NCI-H748 (cell line): ENCODE measurements around the gene GAL3ST3.
A peak's percentile ranks its signal among the peaks of the same experiment; 100 is the strongest.
"Not testable (repeated sequence)": the region's sequence is repeated elsewhere in the genome, so short reads cannot be mapped to it uniquely, and the experiment has no call there.

ENCODE experiments used
- DNase-seq: peaks from one replicate; lab custom pipeline; 2025; ENCODE audit not compliant: unreplicated experiment; lab: John Stamatoyannopoulos, UW

GAL3ST3 gene

DNA sequence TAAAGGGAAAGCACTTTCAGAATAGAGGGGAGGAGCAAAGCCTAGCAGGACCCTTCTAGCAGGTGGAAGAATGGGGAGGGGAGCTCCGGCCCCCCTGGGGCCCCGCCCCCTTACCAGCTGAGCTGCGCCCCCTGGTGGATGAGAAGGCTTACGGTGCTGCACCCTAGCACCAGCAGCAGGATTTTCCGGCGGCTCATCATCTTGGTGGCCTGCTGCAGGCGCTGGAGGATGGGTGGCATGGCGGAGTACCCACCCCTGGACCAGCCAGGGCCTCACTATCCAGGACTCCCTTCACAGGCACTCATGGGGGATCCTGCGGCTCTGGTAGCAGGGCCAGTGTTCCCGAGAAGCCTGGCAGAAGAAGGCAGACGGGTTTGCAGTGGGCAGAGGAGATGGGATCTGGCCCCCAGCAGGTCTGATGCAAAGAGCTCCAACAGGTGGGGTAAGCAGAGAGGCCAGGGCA is 3.8 kb downstream of the GAL3ST3 start:
- DNase-seq: peak; percentile 85

DNA sequence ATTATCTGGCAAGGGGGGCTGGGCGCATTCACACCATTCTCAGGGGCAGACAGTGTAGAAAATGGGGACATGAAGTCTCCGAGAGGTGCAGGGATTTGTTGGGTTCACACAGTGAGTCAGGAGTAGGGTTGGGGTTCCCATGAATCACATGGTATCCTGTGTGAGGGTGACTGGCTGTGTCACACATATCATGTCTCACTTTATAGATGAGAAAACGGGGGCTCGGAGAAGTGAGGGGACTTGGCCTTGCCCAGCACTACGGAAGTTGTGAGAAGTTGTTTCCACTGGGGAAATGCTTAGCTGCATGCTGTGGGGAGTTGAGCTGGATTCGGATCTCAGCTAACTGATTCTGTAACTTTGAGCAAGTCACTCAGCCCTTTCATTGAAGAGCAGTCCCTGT is 4.2 kb downstream of the GAL3ST3 start:
- no peak for DNase-seq

DNA sequence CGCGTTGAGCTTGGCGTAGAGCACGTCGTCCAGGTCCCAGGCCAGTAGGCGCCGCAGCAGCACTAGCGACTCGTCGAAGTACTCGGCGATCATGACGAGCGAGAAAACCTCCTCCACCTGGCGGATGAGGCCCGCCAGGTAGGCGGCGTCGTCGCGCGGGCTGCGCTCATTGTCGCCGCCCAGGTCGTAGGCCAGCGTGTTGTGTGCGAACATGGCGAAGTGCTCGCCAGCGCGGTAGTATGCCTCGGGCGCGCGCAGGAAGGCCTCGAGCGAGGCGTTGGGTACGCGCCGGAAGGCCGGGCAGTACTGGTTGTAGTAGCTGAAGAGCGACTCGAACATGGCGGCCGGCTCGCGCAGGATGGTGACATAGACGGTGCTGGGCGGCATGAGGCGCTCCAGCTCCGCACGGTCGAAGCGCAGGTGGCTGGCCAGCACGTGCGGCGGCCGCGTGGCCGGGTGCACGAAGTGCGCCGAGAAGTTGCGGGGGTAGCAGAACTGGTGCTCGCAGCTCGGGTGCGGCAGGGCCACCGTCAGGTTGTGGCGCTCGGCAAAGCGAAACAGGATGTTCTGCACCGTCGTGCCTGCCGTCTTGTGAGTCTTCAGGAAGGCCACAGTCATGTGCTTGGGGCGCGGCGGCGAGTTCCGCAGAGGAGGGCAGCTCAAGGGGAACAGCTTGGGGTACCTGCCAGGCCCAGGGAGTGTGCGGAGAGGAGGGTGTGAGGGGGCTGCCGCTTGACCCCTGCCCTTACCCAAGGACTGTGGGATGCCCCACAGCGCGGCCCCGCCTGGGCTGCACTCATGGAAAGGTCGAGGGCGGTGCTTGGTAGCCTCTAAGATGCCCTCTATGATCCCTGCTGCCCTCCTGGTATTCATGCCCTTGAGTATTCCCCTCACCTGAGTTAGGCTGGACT is 5.7 kb downstream of the GAL3ST3 start:
- DNase-seq: no peak

DNA sequence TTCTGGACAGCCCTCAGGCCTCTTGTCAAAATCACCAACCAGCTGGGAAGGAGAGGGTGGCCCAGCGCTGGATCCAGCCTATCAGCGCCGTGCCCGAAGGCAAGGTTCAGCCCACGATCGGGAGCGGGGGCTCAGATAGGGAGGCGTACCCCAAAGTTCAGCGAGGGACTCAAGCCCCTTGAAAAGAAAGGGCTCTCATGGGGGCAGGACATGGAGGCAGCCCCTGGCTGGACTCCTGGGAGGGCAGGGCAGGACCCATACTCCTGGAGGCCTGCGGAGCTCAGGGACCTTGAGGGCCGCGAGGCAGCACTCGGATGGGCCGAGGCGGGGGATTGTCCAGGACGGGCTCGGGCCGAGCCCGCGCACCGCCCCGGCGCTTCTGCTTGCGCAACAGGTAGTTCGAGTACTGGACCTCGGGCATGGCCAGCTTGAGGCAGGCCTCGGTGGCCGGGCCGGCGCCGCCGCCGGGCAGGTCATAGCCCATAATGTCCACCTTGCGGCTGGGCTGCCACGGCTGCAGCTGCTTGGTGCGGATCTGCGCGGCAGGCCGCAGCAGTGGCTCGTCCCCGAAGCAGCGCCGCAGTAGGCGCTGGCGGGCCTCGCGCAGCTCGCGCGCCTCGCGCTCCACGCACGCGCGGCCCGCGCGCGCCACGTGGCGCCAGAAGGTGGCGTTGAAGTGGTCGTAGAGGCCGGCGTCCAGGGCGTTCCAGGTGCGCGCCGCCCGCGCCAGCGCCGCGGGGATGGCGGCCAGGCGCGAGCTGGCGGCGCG is 6.5 kb downstream of the GAL3ST3 start:
- no peak for DNase-seq

DNA sequence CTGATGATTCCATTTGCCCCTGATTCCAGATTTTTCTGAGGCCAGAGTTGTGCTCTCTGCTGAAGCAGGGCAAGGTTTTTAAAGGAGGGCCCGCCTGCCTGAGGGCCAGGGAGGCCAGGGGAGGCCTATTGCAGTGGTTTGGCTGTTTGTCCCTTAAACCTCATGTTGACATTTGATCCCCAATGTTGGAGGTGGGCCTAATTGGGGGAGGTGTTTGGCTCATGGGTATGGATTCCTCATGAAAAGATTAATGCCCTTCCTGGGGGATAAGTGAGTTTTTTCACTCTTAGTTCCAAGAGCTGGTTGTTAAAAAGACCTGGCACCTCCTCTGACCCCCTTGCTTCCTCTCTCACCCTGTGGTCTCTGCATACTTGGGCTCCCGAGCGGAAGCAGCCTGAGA is 9.2 kb downstream of the GAL3ST3 start:
- no peak for DNase-seq

DNA sequence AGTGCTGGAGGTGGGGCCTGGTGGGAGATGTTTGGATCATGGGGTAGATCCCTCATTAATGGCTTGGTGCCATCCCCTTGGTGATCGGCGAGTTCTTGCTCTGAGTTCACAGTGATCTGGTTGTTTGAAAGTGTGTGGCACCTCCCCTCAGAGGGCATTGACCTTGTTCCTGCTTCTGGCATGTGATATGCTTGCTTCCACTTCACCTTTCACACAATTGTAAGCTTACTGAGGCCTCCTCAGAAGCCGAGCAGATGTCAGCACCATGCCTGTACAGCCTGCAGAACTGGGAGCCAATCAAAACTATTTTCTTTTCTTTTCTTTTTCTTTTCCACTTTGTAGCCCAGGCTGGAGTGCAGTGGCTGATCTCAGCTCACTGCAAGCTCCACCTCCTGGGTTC is 11.6 kb downstream of the GAL3ST3 start:
- no peak for DNase-seq

DNA sequence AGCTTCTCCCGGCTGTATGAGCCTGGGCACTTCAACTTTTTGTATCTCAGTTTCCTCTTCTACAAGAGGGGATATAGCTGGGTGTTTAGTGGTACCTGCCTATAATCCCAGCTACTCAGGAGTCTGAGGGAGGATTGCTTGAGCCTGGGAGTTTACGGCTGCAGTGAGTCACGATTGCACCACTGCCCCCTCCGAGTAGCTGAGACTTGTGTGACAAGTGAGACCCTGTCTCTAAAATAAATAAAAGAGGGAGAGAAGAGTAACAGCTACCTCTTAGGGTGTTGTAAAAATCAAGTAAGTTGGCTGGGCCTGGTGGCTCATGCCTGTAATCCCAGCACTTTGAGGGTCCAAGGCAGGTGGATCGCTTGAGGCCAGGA is 12.6 kb downstream of the GAL3ST3 start:
- DNase-seq: no peak

DNA sequence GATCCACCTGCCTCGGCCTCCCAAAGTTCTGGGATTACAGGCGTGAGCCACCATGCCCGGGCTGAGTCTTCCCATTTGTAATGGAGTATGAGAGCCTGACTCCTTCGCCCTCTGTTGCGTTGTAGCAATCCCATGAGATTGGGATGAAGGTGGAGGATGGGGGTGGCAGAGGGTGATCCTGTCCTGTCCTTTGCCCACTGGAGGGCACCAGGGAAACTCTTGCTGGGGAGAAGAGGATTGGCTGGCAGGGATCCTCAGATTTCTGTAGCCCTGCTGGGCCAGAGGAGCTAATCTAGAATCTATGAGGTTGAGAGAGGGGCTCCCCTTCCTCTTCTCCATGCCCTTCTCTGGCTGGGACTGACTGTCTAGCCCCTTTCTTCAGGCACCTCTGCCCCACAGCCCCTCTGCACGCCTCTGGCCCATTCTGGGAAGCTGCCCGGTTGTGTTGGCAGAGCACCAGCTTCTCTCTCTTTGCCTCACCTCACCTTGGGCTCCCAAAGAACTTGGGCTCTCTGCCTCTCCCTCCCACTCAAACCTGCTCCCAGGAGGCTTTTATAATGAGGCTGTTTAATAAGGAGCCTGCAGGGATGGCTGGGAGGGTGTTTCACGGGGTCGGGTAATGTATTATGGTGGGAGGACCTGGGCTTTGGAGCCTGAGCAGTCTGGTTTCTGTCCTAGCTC is 13.2 kb downstream of the GAL3ST3 start:
- DNase-seq: no peak

DNA sequence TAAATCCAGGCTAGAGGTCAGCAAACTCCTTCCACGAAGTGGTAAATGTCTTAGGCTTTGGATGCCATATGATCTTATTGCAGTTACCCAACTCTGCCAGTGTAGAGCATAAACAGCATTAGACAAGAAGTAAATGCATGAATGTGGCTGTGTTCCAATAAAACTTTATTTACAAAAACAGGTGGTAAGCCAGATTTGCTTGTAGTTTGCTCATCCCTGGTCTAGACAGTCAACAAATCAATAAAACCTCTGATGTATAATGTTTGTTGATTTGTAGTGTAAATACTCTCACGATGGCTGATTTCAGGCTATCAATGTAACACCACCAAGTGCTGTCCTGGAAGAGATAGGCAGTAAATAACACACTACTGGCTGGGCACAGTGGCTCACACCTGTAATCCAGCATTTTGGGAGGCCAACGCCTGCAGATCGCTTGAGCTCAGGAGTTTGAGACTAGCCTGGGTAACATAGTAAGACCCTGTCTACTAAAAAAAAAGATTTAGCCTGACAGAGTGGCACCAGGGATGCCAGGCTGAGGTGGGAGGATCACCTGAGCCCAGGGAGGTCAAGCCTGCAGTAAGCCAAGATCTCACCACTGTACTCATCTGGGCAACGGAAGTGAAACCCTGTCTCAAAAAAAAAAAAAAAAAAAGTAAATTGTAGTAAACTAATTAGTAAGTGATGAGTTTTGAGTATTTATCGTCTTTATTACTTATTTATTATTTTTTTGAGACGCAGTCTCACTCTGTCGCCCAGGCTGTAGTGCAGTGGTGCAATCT is 15.8 kb downstream of the GAL3ST3 start:
- DNase-seq: no peak

DNA sequence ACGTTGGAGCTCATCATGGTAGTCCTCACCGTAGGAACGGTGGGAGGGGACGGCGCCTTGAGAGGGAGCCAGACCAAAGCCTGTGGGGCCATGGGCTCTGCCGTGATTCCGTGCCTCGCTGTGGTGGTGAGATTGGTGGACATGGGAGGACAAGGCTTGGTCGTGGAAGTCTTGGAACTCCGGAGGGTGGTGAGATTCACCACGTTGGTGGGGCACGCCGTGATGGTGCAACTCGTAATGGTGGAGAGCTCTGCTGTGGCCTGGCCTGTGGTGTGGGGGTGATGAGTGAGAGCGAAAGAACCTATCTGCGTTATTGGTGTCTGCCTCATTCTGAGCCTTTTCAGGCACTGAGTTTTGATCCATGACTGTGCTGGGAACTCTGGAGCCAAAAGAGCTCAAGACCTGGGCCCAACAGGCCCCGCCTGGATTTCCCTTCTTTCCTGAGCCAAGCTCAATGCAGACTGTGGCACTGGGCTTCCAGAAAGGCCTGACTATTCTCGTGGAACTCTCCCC is 22.9 kb downstream of the GAL3ST3 start, which contains the start of gene CATSPER1:
Gene CATSPER1, minus strand, starts transcription at position 463 of the 513 bp plus-strand sequence. Its CDS starts 100 bp downstream, at position 363.
- DNase-seq: no peak

DNA sequence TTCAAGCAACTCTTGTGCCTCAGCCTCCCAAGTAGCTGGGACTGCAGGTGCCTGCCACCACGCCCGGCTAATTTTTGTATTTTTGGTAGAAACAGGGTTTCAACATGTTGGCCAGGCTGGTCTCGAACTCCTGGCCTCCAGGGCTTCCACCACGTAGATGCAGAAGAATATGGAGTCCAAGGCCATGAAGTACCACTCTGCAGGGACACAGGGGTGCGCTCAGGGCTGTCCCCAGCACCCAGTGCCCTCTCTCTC is 25.8 kb downstream of the GAL3ST3 start:
- DNase-seq: not testable (repeated sequence)

DNA sequence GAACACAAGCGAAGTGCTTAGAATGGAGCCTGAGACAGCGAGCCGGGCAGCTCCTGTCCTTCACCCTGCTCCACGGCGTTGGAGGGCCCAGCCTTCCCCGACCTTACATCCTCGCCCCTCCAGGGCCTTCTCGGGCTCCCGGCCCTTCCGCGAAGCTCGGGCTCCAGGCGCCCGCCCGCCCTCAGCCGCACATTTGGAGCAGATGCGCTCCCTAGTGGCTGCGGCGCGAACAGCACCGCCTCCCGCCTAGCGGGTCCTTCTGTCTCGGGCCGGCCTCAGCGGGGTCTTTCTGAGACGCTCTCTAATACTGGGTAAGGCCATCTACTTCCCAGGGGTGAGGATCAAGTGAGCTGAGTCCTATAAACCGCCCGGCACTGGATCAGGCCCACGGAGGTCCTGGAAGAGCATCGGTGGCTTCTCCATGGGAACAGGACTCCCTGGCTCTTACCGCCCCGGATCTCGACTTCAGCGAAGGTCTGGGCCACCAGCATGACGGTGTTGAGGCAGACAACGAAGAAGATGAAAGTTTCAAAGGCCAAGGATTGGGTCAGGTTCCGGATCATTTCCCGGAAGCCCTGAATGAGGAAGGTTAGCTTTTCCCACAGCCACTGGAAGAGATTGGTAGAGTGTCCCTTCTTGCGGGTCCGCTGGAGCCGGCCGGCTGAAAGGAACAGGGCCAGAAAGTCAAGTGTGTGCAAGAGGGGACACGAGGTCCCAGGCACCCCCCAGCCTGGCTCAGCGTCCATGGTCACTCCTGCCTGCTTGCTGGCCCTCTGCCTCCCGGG is 26.4 kb downstream of the GAL3ST3 start:
- DNase-seq: peak; percentile 75

DNA sequence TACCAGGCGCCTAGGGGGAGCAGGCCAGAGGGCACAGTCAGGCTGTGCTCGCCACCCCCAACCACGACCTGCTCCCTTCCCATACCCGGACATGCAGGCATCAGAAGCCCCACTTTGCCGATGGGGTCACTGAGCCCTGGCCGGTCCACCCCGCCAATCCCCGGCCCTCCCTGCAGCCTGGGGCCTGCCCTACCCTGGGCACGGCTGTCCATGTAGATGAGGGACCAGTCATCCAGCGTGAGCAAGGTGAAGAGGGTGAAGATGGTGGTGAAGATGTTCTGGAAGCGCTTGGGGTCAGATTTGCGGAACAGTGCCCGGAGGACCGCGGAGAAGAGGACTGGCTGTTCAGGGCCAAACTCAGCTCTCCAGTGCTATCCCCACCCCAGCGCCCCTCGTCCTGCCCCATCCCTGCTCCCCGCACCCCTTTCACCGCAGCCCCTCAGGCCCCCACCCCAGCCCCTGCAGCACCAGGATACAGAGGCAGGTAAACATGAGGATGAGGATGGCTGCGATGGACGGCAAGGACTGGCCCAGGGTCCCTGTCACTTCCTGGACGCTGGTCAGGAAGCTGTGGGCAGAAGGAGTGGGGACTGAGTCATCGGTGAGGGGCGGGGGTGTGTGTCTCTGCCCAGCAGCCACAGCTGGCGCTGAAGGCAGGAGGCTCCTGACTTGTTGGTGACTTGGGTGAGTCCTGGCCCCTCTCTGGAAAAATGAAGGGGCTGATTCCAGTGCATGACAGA is 28.2 kb downstream of the GAL3ST3 start:
- DNase-seq: no peak

DNA sequence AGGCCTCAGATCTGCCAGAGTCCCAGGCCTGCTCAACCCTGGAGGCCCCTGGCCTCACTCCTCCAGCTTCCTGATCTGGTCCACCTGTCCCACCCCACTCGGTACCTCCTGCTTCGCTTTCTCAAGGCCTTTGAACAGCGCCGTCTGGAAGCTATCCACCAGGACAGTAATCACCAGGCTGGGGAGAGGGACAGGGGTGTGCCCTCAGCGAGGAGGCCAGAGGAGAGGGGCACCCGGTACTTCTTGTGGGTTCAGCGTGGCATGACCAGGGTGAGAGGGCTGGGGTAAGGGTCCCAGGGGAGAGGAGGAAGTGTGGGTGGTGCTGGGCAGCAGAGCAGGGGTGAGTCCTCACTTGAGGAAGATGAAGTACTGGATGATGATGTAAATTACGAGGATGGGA is 28.7 kb downstream of the GAL3ST3 start:
- no peak for DNase-seq

DNA sequence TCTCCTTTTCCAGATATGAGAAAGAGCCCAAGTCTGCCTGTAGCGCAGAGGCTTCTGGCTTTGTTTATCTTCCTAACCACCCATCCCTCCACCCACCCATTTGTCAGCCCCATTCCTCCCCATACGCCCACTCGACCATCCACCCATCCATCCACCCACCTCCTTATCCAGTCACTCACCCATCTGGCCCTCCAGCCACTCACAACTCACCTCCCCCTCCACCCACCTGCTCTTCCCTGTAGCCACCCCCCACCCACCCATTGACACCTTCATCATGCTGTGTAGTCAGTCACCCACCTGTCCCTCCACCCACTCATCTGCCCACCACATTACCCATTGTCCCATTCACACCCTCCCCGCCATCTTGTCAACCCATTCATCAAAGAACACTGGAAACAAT is 31.6 kb downstream of the GAL3ST3 start:
- no peak for DNase-seq

DNA sequence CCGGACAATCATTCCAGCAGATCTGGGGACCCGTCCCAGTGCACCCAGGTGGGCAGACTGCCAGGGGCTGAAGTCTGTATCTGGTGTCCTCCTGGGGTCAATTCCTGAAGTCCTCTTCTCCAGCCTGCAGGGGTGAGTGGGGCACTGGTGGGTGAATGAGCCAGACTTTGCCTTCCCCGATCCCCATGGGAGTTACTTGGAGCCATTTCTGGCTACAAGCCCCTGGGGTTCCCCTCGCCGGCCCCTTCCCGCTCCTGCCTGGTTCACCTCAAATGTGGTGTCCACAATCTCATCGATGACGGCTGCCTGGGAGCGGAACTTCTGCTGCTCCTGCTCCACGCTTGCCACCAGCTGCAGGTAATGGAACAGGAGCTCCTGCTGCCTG is 32.2 kb downstream of the GAL3ST3 start:
- no peak for DNase-seq

DNA sequence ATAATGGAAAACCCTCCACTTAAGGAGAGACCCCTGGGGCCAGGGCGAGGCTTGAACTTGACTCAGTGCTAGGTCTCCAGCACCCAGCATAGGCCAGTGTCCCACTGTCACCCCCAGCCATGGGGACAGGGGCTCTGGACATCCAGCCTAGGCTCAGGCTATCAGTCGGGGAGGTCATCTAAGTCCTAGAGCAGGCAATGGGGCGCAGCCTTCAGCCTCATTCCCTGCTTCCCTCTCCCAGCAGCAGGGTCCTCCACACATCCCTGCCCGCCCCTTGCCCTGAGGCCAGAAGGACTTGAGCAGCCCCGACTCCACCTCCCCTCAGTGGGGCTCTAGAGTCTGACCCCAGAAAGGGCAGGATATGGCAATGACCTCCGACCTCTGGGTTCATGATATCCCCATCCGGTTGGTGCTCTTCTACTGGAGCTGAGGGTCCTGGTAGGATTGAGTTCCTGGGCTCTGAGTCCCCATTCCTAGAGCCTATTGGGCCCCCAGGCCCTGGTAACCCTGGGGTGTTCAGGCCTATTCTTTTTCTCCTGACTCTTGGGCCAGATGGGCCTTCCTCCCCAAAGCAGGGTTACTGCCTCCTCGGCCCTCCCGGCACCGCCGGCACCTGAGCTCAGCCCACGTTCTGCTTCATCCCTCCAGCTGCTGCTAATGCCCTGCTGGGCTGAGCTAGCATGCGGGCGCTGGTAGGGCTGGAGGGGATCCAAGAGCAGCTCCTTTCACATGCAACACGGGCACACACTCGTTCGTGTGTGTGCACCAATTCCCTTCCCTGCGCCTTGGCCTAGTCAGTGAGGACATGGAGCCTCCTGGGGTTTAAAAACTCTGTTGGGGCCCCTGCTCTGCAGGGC is 32.8 kb downstream of the GAL3ST3 start:
- no peak for DNase-seq

DNA sequence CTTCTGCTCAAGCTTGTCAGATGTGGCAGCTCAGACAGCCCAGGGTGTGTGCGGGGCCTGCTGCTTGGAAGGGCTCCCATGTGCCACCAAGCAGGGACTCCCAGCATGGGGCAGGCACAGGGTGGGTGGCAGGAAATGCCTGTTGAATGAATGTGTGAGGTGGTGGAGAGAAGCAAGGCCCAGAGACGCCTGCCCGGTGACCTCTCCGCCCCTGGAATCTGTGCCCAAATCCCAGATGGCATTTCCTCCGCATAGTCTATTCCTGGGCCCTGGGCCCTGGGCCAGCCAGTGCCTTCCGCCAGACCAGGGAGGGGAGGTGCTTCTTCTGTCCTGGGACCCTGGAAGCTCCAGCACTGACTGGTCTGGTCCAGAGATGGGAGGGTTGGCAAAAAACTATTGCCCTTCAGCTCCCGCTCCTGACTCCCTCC is 33.5 kb downstream of the GAL3ST3 start:
- DNase-seq: no peak
